A549 (cell line): Measurements from ENCODE around the gene GSE1.

Experiments used
- CTCF ChIP-seq: fragments of >200 bp; sonication (Bioruptor Twin); formaldehyde crosslinking; IDR thresholded peaks from 3 replicates; pipeline ENCODE4 v1.5.1; 2016
- E2F6 ChIP-seq: IDR thresholded peaks from 2 replicates; pipeline ENCODE4 v1.6.1; 2012; ENCODE audit warnings: low read depth, borderline replicate concordance

GRCh38 chr16:85611444-85612190 is 1.5 kb upstream of the GSE1 start:
- TF ChIP-seq E2F6 (peak; percentile 52; the same call in 1 of the 2 replicates), CTCF (no peak)
